HL-60 (cell line): ENCODE results near the gene EXOC4.

Experiments
- POLR2AphosphoS5 ChIP-seq: IDR thresholded peaks from 2 replicates; pipeline ENCODE4 v1.6.1; 2012; ENCODE audit warnings: low read depth
- SPI1 ChIP-seq: IDR thresholded peaks from 2 replicates; pipeline ENCODE4 v1.6.1; 2012; ENCODE audit warnings: low read depth, mild to moderate bottlenecking, borderline replicate concordance
- TF ChIP-seq, protein P1 (sequence below): IDR thresholded peaks from one replicate; pipeline ENCODE4 v1.5.1; 2011; ENCODE audit warnings: low read length, control low read depth, inconsistent platforms; ENCODE audit not compliant: insufficient read depth

- TF ChIP-seq, protein P1, sequence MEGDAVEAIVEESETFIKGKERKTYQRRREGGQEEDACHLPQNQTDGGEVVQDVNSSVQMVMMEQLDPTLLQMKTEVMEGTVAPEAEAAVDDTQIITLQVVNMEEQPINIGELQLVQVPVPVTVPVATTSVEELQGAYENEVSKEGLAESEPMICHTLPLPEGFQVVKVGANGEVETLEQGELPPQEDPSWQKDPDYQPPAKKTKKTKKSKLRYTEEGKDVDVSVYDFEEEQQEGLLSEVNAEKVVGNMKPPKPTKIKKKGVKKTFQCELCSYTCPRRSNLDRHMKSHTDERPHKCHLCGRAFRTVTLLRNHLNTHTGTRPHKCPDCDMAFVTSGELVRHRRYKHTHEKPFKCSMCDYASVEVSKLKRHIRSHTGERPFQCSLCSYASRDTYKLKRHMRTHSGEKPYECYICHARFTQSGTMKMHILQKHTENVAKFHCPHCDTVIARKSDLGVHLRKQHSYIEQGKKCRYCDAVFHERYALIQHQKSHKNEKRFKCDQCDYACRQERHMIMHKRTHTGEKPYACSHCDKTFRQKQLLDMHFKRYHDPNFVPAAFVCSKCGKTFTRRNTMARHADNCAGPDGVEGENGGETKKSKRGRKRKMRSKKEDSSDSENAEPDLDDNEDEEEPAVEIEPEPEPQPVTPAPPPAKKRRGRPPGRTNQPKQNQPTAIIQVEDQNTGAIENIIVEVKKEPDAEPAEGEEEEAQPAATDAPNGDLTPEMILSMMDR = no peak
- TF ChIP-seq POLR2AphosphoS5 (no peak), SPI1 (no peak)
Measured at GRCh38 chr7:133572843-133573242, 320.0 kb downstream of the EXOC4 start.
